Ovary (tissue), 9 donors: ENCODE results near the gene METRN. TPM values are rescaled to one million over a fixed set of nuclear protein-coding genes. Genes with fewer than 3 reads are reported as not detected.

Experiments
- DNase-seq, 5 donors: peaks; one replicate each; pipeline ENCODE4 v3.0.0-alpha.2; 2019 to 2020
- H3K27ac ChIP-seq, 2 donors: fragments of 200-600 bp; one replicate each; pipeline versions ENCODE4 v1.5.1 to v1.8.0; 2019 to 2022
- H3K27me3 ChIP-seq: fragments of 200-600 bp; one replicate; pipeline ENCODE4 v1.8.0; 2022
- H3K36me3 ChIP-seq: fragments of 200-600 bp; sonication (generic); one replicate; pipeline ENCODE4 v1.5.1; 2019
- H3K4me1 ChIP-seq: one replicate; pipeline ENCODE4 v1.8.1; 2013; ENCODE audit warnings: mild to moderate bottlenecking, moderate library complexity; ENCODE audit not compliant: insufficient read depth
- H3K4me3 ChIP-seq: fragments of 200-600 bp; sonication (generic); one replicate; pipeline ENCODE4 v1.5.1; 2017
- H3K9me3 ChIP-seq, 2 donors: fragments of 200-600 bp in 1 of 2; sonication (generic) in 1 of 2; one replicate each; pipeline versions ENCODE4 v1.5.1 to v1.8.1; 2013 to 2019; ENCODE audit warnings: mild to moderate bottlenecking in 1 of 2, moderate library complexity in 1 of 2
- EP300 ChIP-seq: sonication (generic); formaldehyde crosslinking; IDR thresholded peaks from one replicate; pipeline ENCODE4 v1.6.1; 2017; ENCODE audit warnings: antibody characterized with exemption
- POLR2A ChIP-seq: fragments of 450-650 bp; IDR thresholded peaks from one replicate; pipeline ENCODE4 v1.6.1; 2017; ENCODE audit warnings: antibody characterized with exemption, mild to moderate bottlenecking, moderate library complexity
- WGBS, 3 donors: extraction: QIAGEN DNeasy Blood & Tissue Kit in 1 of 3; methylation state at CpG; one replicate each; pipeline versions ENCODE4 v1.1.5 to v1.1.7; 2013 to 2017; 5-methylcytosine and 5-hydroxymethylcytosine counted together
- intact Hi-C, 4 donors: fragments of 100-400 bp; cut with DNase I; formaldehyde crosslinking; loops; one replicate each; pipeline versions ENCODE4 v1.11.0 to v1.15.1; 2022 to 2023
- polyA plus RNA-seq, 2 donors: library from polyadenylated mRNA; stranded (reverse); fragments of 200-250 nt in 1 of 2; fragments of 350-450 nt in 1 of 2; fragmentation: Illumina TruSeq in 1 of 2; extraction: RNeasy Lipid Tissue Mini Kit (QIAGEN cat#74804) in 1 of 2; gene quantifications; one replicate each; pipeline ENCODE4 v1.2.3, GENCODE V29; 2013 to 2014
- total RNA-seq, 7 donors: library from RNA; depleted of rRNA in 2 of 7; stranded (reverse); fragments of >200 nt in 2 of 7; fragmentation: NEBNext Ultra II Directional in 3 of 7; extraction: Animal tissue kit (Norgen Biotek cat#: 25700) in 3 of 7; gene quantifications; one replicate each; pipeline versions ENCODE4 v1.1.0 to v1.2.4, GENCODE V29; 2016 to 2023
- TF ChIP-seq, protein P1 (sequence below), 3 donors: fragments of 450-650 bp in 2 of 3; fragments of 200-600 bp in 1 of 3; IDR thresholded peaks; one replicate each; pipeline versions ENCODE4 v1.5.1 to v1.8.0; 2016 to 2022; ENCODE audit warnings: antibody characterized with exemption in 3 of 3, mild to moderate bottlenecking in 1 of 3
- donor health status: DM: no; HTN: no; CAD: no; lungs with moderate emphysema.
- donor health status: DM: no; HTN: no; CAD: no.
- donor health status: Bipolar disorder and iron deficiency.
- donor health status: DM: yes; HTN: yes; CAD: no.
- donor health status: DM: no; HTN: no; CAD: no.
- donor health status: DM: yes; HTN: yes; CAD: no.

Gene METRN
- total and polyA plus RNA-seq, 9 donors: 0.40 to 57.1 (median 10.4) TPM

DNA sequence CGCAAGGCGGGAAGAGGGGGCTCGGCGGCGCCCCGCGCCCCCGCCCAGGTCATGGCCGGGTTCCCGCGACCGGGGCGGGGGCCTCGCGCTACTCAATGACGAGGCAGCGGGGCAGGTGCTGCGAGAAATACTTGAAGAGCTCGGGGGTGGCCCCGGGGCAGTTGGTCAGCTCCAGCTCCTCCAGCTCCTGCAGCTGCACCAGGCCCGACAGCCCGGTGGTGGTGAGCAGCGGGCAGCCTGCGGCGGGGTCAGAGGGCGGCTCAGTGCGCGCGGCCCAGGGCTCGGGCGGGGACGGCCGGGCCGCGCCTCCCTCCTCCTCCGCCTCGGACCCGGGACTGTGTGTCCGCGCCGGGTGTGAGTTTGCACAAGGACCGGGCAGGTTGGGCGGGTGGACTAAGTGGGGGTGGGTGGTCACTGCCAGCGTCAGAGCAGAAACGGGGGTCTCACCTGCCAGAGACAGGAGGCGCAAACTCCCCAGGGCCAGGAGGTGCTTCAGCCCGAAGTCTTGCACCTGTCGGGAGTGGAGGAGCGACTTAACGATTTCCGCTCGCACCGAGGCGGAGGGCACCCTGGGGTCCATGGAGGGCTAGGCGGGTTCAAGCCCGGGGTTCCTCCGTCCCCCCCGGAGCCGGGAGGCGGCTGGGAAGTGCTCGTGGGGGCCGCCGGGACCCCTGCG, 20.6 kb upstream of the METRN start:
- no peaks in the 10 kb centered on the region for H3K27me3 ChIP-seq
- no peak for DNase-seq
- H3K9me3 ChIP-seq: no peaks in the 10 kb centered on the region
- H3K36me3 ChIP-seq: no peaks in the 10 kb centered on the region
- TF ChIP-seq, protein P1, sequence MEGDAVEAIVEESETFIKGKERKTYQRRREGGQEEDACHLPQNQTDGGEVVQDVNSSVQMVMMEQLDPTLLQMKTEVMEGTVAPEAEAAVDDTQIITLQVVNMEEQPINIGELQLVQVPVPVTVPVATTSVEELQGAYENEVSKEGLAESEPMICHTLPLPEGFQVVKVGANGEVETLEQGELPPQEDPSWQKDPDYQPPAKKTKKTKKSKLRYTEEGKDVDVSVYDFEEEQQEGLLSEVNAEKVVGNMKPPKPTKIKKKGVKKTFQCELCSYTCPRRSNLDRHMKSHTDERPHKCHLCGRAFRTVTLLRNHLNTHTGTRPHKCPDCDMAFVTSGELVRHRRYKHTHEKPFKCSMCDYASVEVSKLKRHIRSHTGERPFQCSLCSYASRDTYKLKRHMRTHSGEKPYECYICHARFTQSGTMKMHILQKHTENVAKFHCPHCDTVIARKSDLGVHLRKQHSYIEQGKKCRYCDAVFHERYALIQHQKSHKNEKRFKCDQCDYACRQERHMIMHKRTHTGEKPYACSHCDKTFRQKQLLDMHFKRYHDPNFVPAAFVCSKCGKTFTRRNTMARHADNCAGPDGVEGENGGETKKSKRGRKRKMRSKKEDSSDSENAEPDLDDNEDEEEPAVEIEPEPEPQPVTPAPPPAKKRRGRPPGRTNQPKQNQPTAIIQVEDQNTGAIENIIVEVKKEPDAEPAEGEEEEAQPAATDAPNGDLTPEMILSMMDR (IDR thresholded peaks at IDR 0.05): no peak
- TF ChIP-seq EP300: no peak
- TF ChIP-seq POLR2A: no peak
- 1 to 3% (median 2%) methylated on average over 31 to 64 of the region's 64 CpGs for WGBS, 3 donors
- no peak overlapping the region for H3K4me3 ChIP-seq
- intact Hi-C loops: no loop called here
- peaks cover 15% of the 10 kb centered on the region for H3K4me1 ChIP-seq
- no peak overlapping the region for H3K27ac ChIP-seq

DNA sequence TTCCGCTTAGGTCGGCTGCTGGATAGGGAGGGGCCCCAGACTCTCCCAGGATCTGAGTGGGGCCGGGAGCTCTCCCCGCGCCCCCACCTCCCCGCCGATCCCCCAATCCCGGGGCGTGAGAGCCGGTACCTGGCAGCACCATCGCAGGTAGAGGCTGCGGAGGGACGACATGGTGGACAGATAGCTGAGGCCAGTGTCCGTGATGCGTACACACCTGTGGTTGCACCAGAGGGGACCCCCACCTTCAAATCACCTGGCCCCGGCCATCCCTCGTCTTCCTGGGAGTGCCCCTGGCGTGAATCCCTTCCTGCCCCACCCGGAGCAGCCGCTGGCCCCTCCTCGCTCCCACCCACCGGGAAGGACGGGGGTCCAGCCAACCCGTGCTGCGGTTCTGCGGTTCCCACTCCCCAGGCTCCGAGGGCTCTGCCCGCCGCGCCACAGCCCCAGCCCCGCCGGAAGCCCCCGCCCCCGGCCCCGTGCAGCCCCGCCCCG, 20.0 kb upstream of the METRN start:
- H3K9me3 ChIP-seq: no peaks in the 10 kb centered on the region
- 0 to 3% (median 1%) methylated on average over 12 to 37 of the region's 37 CpGs for WGBS, 3 donors
- intact Hi-C loops: no loop called here
- TF ChIP-seq POLR2A (no peak), EP300 (no peak)
- TF ChIP-seq, protein P1 (IDR thresholded peaks at IDR 0.05): no peak
- H3K27me3 ChIP-seq: no peaks in the 10 kb centered on the region
- H3K36me3 ChIP-seq: no peaks in the 10 kb centered on the region
- no peak overlapping the region for H3K27ac ChIP-seq
- no peak overlapping the region for H3K4me3 ChIP-seq
- no peak for DNase-seq
- peaks cover 10% of the 10 kb centered on the region for H3K4me1 ChIP-seq

DNA sequence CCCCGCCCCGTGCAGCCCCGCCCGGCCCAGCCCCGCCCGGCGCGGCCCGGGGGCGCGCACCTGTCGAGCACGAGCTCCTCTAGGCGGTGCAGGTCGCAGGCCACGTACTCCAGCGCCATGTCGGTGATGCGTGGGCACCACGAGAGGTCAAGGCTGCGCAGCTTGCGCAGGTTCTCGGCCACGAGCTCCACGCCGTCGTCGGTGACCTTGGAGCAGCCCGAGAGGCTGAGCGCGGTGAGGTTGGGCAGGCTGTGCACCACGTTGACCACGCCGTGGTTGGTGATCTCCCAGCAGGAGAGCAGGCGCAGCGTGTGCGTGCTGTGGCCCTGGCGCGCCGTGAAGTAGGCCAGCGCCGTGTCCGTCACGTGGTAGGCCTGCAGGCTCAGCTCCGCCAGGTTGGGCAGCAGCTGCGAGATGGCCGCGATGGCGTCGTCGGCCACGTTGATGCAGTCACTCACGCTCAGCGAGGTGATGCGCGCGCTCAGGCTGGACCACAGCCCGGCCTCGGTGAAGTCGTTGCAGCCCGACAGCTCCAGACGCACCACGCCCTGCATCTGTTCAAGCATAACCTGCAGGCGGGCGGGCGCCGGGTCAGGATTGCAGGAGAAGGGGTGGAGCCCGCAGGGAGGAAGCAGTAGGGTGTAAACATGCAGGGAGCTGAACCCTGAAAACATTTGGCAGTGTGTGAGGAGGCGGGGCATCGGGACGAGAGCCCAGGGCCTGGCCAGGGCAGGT, 19.4 kb upstream of the METRN start:
- DNase-seq: no peak
- H3K36me3 ChIP-seq: no peaks in the 10 kb centered on the region
- H3K27me3 ChIP-seq: no peaks in the 10 kb centered on the region
- no peak overlapping the region for H3K27ac ChIP-seq
- peaks cover 9% of the 10 kb centered on the region for H3K4me1 ChIP-seq
- TF ChIP-seq, protein P1 (IDR thresholded peaks at IDR 0.05): no peak
- TF ChIP-seq POLR2A (no peak), EP300 (no peak)
- WGBS, 3 donors: 2 to 4% (median 3%) methylated on average over 47 to 71 of the region's 71 CpGs
- H3K9me3 ChIP-seq: no peaks in the 10 kb centered on the region
- intact Hi-C loops: no loop called here
- no peak overlapping the region for H3K4me3 ChIP-seq

DNA sequence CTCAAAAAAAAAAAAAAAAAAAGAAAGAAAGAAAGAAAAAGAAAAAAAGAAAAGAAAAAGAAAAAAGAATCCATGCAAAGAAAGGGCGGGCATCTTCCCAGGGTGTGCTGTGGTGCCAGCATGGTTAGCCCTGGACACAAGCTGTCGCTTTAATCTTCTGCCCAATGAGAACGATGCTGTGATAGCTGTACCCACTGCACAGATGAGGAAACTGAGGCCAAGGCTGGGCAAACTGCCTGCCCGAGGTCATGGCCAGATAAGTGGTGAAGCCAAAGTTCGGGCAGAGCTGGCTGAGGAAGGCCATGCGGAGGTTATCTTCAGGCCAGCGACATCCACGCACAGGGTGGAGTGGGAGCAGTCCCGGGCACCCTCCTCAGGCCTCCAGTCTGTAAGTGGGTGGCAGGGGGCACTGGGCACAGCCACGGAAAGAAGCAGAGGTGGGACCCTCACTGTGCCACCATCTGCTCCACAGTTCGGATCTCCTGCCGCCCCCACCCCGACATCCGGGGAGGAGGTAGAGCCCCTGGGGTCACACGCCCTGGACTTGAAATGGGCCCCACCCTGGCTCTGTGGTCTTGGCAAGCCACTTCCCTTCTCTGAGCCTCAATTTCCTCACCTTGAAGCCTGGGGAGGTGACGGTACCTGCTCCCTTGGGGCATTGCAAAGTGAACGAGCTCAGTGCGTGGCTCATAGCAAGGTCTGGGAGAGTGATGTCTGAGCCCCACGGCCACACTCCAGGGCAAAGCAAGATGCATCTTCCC, 15.8 kb upstream of the METRN start:
- Histone ChIP-seq H3K27ac (no peak overlapping the region), H3K36me3 (no peaks in the 10 kb centered on the region), H3K4me3 (no peak overlapping the region), H3K27me3 (peaks cover 2% of the 10 kb centered on the region), H3K9me3 (no peaks in the 10 kb centered on the region), H3K4me1 (peaks cover 8% of the 10 kb centered on the region)
- intact Hi-C loops: no loop called here
- 64 to 73% (median 70%) methylated on average over 16 to 19 of the region's 19 CpGs for WGBS, 3 donors
- TF ChIP-seq, protein P1 (IDR thresholded peaks at IDR 0.05): no peak
- TF ChIP-seq EP300 (no peak), POLR2A (no peak)
- DNase-seq: no peak
